HL-60 (cell line): ENCODE data around the gene PRRC2B.
A peak's percentile ranks its signal among the peaks of the same experiment; 100 is the strongest.
"Not testable (repeated sequence)": the region's sequence is repeated elsewhere in the genome, so short reads cannot be mapped to it uniquely, and the experiment has no call there.

ENCODE experiments used
- DNase-seq, 2 experiments: peaks; one replicate each; pipeline ENCODE4 v3.0.0-alpha.2; 2010 to 2020; ENCODE audit warnings: low read depth in 1 of 2, low spot score in 1 of 2
- H3K27ac ChIP-seq: fragments of 250-450 bp; sonication (Bioruptor Pico); replicated peaks from 2 replicates; pipeline ENCODE4 v1.5.1; 2020; ENCODE audit warnings: mild to moderate bottlenecking, moderate library complexity
- H3K27me3 ChIP-seq: fragments of 250-450 bp; sonication (Bioruptor Pico); 2 replicates; pipeline ENCODE4 v1.5.1; 2021; ENCODE audit warnings: mild to moderate bottlenecking, moderate library complexity; ENCODE audit not compliant: insufficient read depth, poor library complexity, severe bottlenecking
- H3K4me3 ChIP-seq: replicated peaks from 2 replicates; pipeline ENCODE4 v1.5.1; 2011; ENCODE audit warnings: mild to moderate bottlenecking, control low read depth, low read length; ENCODE audit not compliant: insufficient read depth
- CTCF ChIP-seq: IDR thresholded peaks from one replicate; pipeline ENCODE4 v1.5.1; 2011; ENCODE audit warnings: low read length, control low read depth, inconsistent platforms; ENCODE audit not compliant: insufficient read depth
- GABPA ChIP-seq: IDR thresholded peaks from 2 replicates; pipeline ENCODE4 v1.6.1; 2012; ENCODE audit warnings: low read depth
- POLR2AphosphoS5 ChIP-seq: IDR thresholded peaks from 2 replicates; pipeline ENCODE4 v1.6.1; 2012; ENCODE audit warnings: low read depth
- REST ChIP-seq: IDR thresholded peaks from 2 replicates; pipeline ENCODE4 v1.6.1; 2012; ENCODE audit warnings: low read depth; ENCODE audit not compliant: insufficient replicate concordance
- SPI1 ChIP-seq: IDR thresholded peaks from 2 replicates; pipeline ENCODE4 v1.6.1; 2012; ENCODE audit warnings: low read depth, mild to moderate bottlenecking, borderline replicate concordance

Gene PRRC2B

GRCh38 chr9:131511880-131512279 lies 118.0 kb downstream of the PRRC2B start:
- Histone ChIP-seq H3K4me3 (no peak overlapping the region), H3K27ac (no peak overlapping the region), H3K27me3 (no peaks in the 10 kb centered on the region)
- TF ChIP-seq REST (no peak), POLR2AphosphoS5 (no peak), CTCF (no peak), GABPA (no peak), SPI1 (no peak)
- DNase-seq: no peak

- Histone ChIP-seq H3K27ac (no peak overlapping the region), H3K27me3 (no peaks in the 10 kb centered on the region), H3K4me3 (no peak overlapping the region)
- DNase-seq: no peak
- TF ChIP-seq POLR2AphosphoS5 (no peak), SPI1 (no peak), REST (no peak), GABPA (no peak), CTCF (no peak)
Measured at GRCh38 chr9:131513177-131513576, 119.3 kb downstream of the PRRC2B start.

DNA sequence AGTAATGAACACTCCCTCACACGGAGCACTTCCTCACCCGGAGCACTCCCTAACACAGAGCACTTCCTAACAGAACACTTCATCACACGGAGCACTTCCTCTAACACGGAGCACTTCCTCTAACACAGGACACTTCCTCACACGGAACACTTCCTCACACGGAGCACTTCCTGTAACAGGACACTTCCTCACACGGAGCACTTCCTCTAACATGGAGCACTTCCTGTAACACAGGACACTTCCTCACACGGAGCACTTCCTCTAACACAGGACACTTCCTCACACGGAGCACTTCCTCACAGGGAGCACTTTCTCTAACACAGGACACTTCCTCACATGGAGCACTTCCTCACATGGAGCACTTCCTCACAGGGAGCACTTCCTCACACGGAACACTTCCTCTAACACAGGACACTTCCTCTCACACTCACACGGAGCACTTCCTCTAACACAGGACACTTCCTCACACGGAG lies 121.7 kb downstream of the PRRC2B start:
- not testable (repeated sequence) for H3K27ac ChIP-seq, H3K27me3 ChIP-seq, H3K4me3 ChIP-seq
- peak; percentile 79 for TF ChIP-seq SPI1
- DNase-seq: peak in 1 of 2 experiments; percentile 84

GRCh38 chr9:131516100-131516499 lies 122.2 kb downstream of the PRRC2B start:
- peak; percentile 93 for TF ChIP-seq SPI1
- TF ChIP-seq GABPA: no peak; the same call in 1 of the 2 replicates
- H3K27me3 ChIP-seq: no peaks in the 10 kb centered on the region
- no peak overlapping the region for H3K4me3 ChIP-seq
- peak; percentile 44 to 99 for DNase-seq
- H3K27ac ChIP-seq: no peak overlapping the region

DNA sequence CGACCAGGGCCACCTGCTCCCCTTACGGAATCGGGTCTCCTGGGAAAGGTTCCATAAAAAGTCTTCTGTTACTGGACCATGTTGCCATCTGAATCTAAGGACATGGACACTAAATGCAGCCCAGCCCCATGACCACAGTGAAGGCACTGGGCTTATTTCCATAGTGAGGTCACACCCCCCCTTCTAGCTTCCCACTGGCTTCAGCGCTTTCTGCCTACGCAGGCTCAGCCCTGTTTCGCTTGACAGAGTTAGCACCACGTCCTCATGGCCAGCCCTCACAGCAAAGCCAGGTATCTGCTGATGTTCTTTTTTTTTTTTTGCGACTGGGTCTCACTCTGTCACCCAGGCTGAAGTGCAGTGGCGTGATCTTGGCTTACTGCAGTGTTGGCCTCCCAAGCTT lies 123.0 kb downstream of the PRRC2B start:
- DNase-seq: no peak
- no peak overlapping the region for H3K4me3 ChIP-seq
- TF ChIP-seq GABPA (no peak), POLR2AphosphoS5 (no peak), REST (no peak), CTCF (no peak), SPI1 (no peak)
- H3K27me3 ChIP-seq: no peaks in the 10 kb centered on the region
- no peak overlapping the region for H3K27ac ChIP-seq
